Stimulated activated CD8-positive, alpha-beta memory T cell treated with anti-CD3 and anti-CD28 coated beads, Interleukin-12 subunit alpha, Interleukin-12 subunit beta, amount 100 ng/mL, for 24 hours (primary cell): ENCODE measurements around the gene TMEM198.

Experiments
- DNase-seq: peaks from one replicate; pipeline ENCODE4 v3.0.0-alpha.2; 2020; ENCODE audit errors: extremely low read depth

Gene TMEM198

DNA sequence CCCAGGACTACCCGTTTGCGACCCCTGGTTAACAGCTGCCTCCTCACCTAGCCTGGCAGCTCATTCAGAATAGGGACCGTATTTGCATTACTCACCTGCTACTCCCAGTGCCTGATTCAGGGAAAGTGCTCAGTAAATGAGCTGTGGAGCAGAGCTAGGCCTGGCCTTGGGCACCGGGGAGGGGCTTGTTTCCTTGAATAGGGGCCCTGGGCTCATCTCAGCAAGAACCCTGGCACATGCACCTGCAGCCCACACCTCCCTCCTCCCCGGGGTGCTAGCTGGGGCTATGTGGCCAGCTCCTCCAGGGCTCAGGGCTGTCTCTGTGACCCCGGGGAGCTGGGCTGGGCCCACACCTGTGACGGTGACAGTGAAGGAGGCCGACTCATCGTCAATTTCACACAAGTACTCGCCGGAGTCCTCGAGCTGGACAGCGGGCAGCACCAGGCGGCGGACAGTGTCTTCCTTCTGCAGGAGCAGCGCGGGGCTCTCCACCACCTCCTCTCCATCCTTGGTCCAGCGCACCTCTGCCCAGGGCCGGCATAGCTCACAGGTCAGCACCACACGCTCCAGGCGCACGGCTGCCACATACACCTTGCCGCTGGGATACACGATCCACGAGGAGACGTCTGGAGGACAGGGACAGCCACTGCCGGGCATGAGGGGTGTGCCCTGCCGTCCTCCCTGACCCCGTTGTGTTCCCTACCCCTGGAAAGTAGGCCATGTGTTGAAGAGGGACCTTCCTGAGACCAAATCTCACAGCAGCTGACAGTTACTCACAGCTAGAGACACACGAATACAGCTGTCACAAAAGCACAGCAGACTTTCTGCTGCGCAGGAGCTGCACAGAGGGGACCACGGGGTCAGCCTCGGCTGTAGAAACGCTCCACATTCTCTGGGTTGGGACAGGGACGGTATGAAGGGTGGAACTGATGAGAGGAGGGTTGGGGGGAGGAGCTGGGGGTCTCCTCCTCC is 18.5 kb downstream of the TMEM198 start:
- DNase-seq = no peak

DNA sequence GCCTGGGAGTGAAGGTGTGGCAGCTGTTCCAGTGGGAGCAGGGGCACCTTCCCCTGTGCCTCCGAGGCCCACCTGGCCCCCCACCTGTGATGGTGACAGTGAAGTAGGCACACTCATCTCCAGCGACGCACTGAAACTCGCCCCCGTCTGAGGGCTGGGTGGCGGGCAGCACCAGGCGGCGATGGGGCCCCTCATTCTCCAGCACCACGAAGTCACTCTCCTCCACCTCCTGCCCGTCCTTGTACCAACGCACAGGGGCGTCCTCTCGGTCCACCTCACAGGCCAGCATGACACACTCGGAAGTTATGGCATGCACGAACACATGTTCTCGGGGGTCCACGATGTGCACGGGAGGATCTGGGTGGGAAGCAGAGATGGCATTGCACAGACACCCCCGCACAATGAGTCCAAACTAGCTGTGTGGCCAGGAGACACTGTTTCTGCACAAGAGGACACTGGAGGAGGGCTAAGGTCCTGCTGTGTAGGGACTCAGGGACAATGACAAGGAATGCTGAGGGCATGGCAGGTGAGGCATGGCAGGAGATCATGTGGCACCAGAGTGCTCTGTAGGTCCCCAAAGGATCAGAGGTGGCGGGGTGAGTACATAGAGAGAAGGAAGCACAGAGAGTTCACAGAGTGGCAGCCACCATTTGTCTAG is 19.6 kb downstream of the TMEM198 start:
- no peak for DNase-seq

GRCh38 chr2:219565130-219566080 is 21.6 kb downstream of the TMEM198 start:
- no peak for DNase-seq

DNA sequence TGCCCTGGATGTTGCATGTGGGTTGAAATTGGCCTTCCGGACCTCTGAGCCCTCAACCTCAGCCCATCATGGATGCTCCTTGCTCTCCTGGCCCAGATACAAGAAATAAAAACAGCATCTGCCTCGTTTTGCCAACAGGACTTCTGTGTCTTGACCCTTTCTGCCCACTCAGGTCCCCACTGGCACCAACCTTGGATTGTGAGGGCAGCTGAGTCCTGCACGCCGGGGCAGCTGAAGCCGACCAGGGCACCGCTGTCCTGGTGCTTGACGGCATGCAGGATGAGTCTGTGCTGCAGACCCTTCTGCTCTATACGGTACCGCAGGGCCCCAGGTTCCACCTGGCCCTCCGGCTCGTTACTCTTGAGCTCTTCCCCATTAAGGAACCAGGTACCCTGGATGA is 22.8 kb downstream of the TMEM198 start:
- DNase-seq = no peak

DNA sequence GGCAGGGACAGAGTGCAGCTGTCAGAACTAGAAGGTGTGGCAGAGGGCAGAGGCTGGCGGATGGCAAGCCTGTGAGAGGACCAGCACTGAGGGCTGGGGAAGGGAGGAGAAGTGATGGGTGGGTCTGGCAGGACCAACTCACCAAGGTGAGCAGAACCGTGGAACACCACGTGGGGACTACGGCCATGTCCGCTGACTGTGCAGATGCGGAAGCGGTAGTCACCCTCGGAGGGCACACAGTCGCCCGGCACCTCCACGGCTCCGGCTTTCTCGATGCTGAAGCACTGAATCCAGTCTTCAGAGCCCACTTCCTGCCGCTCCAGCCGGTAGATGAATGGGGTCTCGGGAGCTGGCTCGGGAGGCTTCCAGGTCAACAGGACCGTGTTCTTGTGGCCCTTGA is 23.3 kb downstream of the TMEM198 start:
- no peak for DNase-seq

- no peak for DNase-seq
Measured at GRCh38 chr2:219567791-219568361, 24.0 kb downstream of the TMEM198 start.

- DNase-seq = no peak
Measured at GRCh38 chr2:219569041-219569440, 25.2 kb downstream of the TMEM198 start.

- no peak for DNase-seq
Measured at GRCh38 chr2:219569635-219570034, 25.8 kb downstream of the TMEM198 start.

DNA sequence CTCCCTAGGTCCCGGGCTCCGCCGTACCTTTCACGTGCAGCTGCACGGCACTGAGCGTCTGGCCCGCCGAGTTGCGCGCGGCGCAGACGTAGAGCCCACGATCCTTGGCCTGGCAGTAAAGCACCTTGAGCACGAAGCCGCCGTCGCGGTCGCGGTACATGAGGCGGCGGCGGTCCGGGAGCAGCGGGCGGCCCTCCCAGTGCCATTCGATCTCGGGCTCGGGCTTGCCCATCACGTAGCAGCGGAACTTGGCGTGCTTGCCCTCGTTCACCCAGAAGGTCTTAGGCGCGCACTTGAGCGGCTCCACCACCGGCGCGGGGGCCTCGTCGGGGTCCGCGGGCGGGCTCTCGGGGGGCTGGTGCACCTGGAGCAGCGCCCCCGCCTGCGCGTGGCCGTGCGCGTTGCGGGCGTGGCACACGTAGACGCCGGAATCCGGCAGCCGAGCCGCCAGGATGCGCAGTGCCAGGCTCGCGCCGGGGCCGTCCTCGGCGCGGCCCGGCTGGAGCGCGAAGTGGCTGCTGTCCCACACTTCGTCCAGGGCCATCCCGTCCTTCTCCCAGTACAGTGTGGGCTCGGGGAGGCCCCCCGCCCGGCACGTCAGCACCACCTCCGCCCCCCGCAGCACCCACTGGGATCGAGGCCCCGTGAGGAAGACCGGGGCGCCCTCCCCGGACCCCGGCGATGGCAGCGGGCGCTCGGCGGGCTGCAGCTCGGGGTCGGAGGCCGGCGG is 26.5 kb downstream of the TMEM198 start:
- no peak for DNase-seq

DNA sequence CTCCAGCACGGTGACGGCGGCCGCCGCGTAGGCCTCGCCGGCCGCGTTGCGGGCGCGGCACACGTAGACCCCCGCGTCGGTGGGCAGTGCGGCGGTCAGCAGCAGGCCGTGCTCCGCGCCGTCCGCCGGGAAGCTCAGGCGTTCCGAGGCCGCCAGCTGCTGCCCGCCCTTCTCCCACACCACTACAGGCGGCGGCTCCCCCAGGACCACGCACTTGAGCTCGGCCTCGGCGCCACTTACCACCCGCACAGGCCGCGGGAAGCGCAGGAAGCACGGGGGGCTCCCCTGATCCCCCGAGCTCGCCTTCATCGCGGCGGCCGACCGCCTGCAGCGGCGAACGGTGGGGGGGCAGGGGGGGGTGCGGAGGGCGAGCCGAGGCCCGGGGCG is 27.1 kb downstream of the TMEM198 start:
- no peak for DNase-seq

- no peak for DNase-seq
Measured at GRCh38 chr2:219571311-219572236, 27.7 kb downstream of the TMEM198 start, which contains the start of gene OBSL1. Gene OBSL1, minus strand, starts transcription at chr2:219571539. Its CDS starts 307 bp downstream, at chr2:219571232.

GRCh38 chr2:219572237-219573001 is 28.6 kb downstream of the TMEM198 start, which contains the start of gene INHA:
Gene INHA, plus strand, starts transcription at chr2:219572310. Its CDS starts 65 bp downstream, at chr2:219572375.
- DNase-seq = no peak

DNA sequence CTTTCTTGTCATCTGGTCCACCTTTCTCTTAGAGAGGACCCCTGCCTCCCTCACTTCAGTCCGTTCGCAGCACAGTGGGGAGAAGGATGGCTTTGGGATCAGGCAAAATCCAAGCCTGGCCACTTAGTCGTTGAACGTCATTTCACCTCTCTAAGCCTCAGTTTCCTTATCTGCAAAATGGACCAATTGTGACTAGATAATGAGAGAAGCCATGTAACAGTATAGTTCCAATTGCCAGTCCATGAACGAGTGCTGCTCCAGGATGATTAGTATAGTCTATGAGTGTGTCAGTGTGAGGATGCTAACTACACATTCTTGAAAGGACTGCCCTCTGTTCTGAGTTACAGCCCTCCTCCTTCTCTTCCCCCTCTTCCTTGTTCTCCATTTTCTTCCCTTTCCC is 29.3 kb downstream of the TMEM198 start:
- no peak for DNase-seq

DNA sequence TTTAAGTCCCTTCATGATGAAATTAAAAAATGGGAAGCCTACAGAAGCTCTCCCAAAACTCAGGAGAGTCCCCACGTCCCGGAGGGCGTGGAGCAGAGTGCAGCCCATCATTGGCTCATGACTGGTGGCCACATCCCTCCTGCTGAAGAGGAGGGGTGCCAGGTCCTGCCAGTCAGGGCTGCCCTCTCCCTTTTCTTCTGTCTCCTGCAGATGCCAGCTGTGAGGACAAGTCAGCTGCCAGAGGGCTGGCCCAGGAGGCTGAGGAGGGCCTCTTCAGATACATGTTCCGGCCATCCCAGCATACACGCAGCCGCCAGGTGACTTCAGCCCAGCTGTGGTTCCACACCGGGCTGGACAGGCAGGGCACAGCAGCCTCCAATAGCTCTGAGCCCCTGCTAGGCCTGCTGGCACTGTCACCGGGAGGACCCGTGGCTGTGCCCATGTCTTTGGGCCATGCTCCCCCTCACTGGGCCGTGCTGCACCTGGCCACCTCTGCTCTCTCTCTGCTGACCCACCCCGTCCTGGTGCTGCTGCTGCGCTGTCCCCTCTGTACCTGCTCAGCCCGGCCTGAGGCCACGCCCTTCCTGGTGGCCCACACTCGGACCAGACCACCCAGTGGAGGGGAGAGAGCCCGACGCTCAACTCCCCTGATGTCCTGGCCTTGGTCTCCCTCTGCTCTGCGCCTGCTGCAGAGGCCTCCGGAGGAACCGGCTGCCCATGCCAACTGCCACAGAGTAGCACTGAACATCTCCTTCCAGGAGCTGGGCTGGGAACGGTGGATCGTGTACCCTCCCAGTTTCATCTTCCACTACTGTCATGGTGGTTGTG is 30.9 kb downstream of the TMEM198 start:
- DNase-seq = no peak

- DNase-seq = no peak
Measured at GRCh38 chr2:219575566-219576504, 32.0 kb downstream of the TMEM198 start.

DNA sequence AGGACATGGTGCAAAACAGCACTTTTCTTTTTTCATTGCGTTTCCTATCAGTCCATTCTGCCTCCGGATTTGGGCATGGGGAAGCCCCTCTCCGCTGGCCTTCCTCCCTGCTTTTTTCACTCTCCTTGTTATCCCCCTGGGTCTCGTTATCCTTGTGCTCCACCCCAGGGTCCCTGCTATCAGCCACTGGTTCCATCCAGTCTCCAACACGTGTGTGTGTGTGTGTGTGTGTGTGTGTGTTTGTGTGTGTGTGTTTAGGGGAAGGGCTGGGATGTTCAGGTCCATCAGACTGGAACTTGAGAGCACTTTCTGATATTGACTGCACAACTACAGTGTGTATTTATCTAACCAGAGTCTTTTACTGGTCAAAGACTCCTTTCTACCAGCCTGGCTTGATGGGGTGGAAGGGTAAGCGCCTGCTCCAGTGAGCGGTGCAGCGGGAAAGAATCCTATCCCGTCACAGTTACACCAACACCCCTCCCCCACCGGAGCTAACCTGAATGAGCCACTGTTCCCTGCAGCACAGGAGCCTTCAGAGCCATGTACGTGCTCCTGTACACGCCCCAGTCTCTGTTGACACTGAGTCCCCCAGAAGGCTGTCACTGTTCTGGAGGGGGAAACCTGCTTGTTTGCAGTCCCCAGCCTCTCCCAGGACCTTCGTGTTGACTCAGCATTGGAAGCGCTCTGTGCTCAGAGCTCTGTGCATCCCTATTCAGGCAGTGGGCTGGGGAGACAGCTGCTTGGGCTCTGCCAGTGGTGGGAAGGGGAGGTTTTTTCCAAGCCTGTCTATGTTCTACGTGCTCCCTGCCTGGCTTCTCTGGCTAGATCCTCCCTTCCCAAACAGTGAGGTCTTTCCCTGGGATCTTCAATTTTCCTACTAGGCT is 32.9 kb downstream of the TMEM198 start:
- no peak for DNase-seq
